ENCODE data around the gene IQGAP1. TPM values are rescaled to one million over a fixed set of nuclear protein-coding genes. Genes with fewer than 3 reads are reported as not detected.
A peak's percentile ranks its signal among the peaks of the same experiment; 100 is the strongest.

Gene IQGAP1
- total and polyA plus RNA-seq, 2 donors (not counting 1 experiment from before 2014, with no cell fraction given), result 222 to 270 TPM

- Histone ChIP-seq H3K4me2 (ENCODE audit: extremely low read depth, insufficient read depth, low read length) (no peak overlapping the region), H3K27me3 (ENCODE audit: control insufficient read depth, insufficient read depth, low read length) (no peaks in the 10 kb centered on the region), H3K4me3 (replicated peaks in 1 of 4; ENCODE audit: control extremely low read depth in 1 of 4, insufficient read depth in 1 of 4, low read depth in 3 of 4, low read length in 4 of 4) (no peak overlapping the region), H3K27ac (ENCODE audit: insufficient read depth, low read length) (no peak overlapping the region), H2AFZ (ENCODE audit: low read length) (no peak overlapping the region), H3K9ac (ENCODE audit: insufficient read depth, low read length) (no peak overlapping the region), H3K4me1 (ENCODE audit: control insufficient read depth, extremely low read depth, insufficient read depth, low read length) (peaks cover 9% of the 10 kb centered on the region), H3K79me2 (ENCODE audit: control insufficient read depth, insufficient read depth, low read length) (peaks cover 10% of the 10 kb centered on the region), H3K36me3 (ENCODE audit: control insufficient read depth, insufficient read depth, low read length) (peaks cover 7% of the 10 kb centered on the region), H4K20me1 (ENCODE audit: control insufficient read depth, extremely low read depth, insufficient read depth, low read length) (no peaks in the 10 kb centered on the region), H3K9me3 (ENCODE audit: control insufficient read depth, insufficient read depth, low read depth, low read length) (no peaks in the 10 kb centered on the region)
- no peak for TF ChIP-seq CTCF (conservative IDR thresholded peaks at IDR 0.05 in 1 of 2, IDR thresholded peaks at IDR 0.05 in 1 of 2; ENCODE audit: low read depth in 1 of 2, low read length in 2 of 2)
- DNase-seq (ENCODE audit: low read depth in 2 of 2), result peak in 1 of 2 donors; percentile 67
These were observed 78.0 kb downstream of the IQGAP1 start for GRCh38 chr15:90465930-90466567.

- Histone ChIP-seq H4K20me1 (ENCODE audit: control insufficient read depth, extremely low read depth, insufficient read depth, low read length) (no peaks in the 10 kb centered on the region), H3K4me1 (ENCODE audit: control insufficient read depth, extremely low read depth, insufficient read depth, low read length) (peaks cover 9% of the 10 kb centered on the region), H3K4me2 (ENCODE audit: extremely low read depth, insufficient read depth, low read length) (no peak overlapping the region), H3K9ac (ENCODE audit: insufficient read depth, low read length) (no peak overlapping the region), H3K79me2 (ENCODE audit: control insufficient read depth, insufficient read depth, low read length) (peaks cover 2% of the 10 kb centered on the region), H2AFZ (ENCODE audit: low read length) (no peak overlapping the region), H3K27me3 (ENCODE audit: control insufficient read depth, insufficient read depth, low read length) (no peaks in the 10 kb centered on the region), H3K4me3 (replicated peaks in 1 of 4; ENCODE audit: control extremely low read depth in 1 of 4, insufficient read depth in 1 of 4, low read depth in 3 of 4, low read length in 4 of 4) (no peak overlapping the region), H3K9me3 (ENCODE audit: control insufficient read depth, insufficient read depth, low read depth, low read length) (no peaks in the 10 kb centered on the region), H3K36me3 (ENCODE audit: control insufficient read depth, insufficient read depth, low read length) (peaks cover 18% of the 10 kb centered on the region), H3K27ac (ENCODE audit: insufficient read depth, low read length) (no peak overlapping the region)
- no peak for DNase-seq (ENCODE audit: low read depth in 2 of 2)
- TF ChIP-seq CTCF (conservative IDR thresholded peaks at IDR 0.05 in 1 of 2, IDR thresholded peaks at IDR 0.05 in 1 of 2; ENCODE audit: low read depth in 1 of 2, low read length in 2 of 2) (no peak), EZH2 (IDR thresholded peaks at IDR 0.05; ENCODE audit: low read length, missing control alignments) (no peak)
These were observed 81.7 kb downstream of the IQGAP1 start for GRCh38 chr15:90469723-90470122.

GRCh38 chr15:90470453-90470852 is 82.4 kb downstream of the IQGAP1 start:
- H3K4me3 ChIP-seq (replicated peaks in 1 of 4; ENCODE audit: control extremely low read depth in 1 of 4, insufficient read depth in 1 of 4, low read depth in 3 of 4, low read length in 4 of 4), result no peak overlapping the region
- H4K20me1 ChIP-seq (ENCODE audit: control insufficient read depth, extremely low read depth, insufficient read depth, low read length), result no peaks in the 10 kb centered on the region
- H3K79me2 ChIP-seq (ENCODE audit: control insufficient read depth, insufficient read depth, low read length), result peaks cover under 1% of the 10 kb centered on the region
- no peaks in the 10 kb centered on the region for H3K27me3 ChIP-seq (ENCODE audit: control insufficient read depth, insufficient read depth, low read length)
- no peak overlapping the region for H2AFZ ChIP-seq (ENCODE audit: low read length)
- no peak overlapping the region for H3K4me2 ChIP-seq (ENCODE audit: extremely low read depth, insufficient read depth, low read length)
- H3K4me1 ChIP-seq (ENCODE audit: control insufficient read depth, extremely low read depth, insufficient read depth, low read length), result peaks cover 5% of the 10 kb centered on the region
- H3K27ac ChIP-seq (ENCODE audit: insufficient read depth, low read length), result no peak overlapping the region
- H3K36me3 ChIP-seq (ENCODE audit: control insufficient read depth, insufficient read depth, low read length), result peaks cover 19% of the 10 kb centered on the region
- no peaks in the 10 kb centered on the region for H3K9me3 ChIP-seq (ENCODE audit: control insufficient read depth, insufficient read depth, low read depth, low read length)
- H3K9ac ChIP-seq (ENCODE audit: insufficient read depth, low read length), result no peak overlapping the region
- TF ChIP-seq EZH2 (IDR thresholded peaks at IDR 0.05; ENCODE audit: low read length, missing control alignments), result no peak
- TF ChIP-seq CTCF (conservative IDR thresholded peaks at IDR 0.05 in 1 of 2, IDR thresholded peaks at IDR 0.05 in 1 of 2; ENCODE audit: low read depth in 1 of 2, low read length in 2 of 2), result no peak
- no peak for DNase-seq (ENCODE audit: low read depth in 2 of 2)
